Peyer's patch (tissue), 4 donors: ENCODE results near the gene TEKT3.
A peak's percentile ranks its signal among the peaks of the same experiment; 100 is the strongest.

Experiments
- CTCF ChIP-seq, 6 experiments: fragments of 450-650 bp in 4 of 6; fragments of 200-600 bp in 2 of 6; sonication (generic) in 1 of 6; IDR thresholded peaks; one replicate each; pipeline ENCODE4 v1.5.1; 2017 to 2019; ENCODE audit warnings: antibody characterized with exemption in 6 of 6, mild to moderate bottlenecking in 3 of 6, moderate library complexity in 1 of 6
- POLR2A ChIP-seq, 2 donors: fragments of 450-650 bp; IDR thresholded peaks; one replicate each; pipeline ENCODE4 v1.5.1; 2017; ENCODE audit warnings: antibody characterized with exemption in 2 of 2, mild to moderate bottlenecking in 2 of 2, moderate library complexity in 2 of 2

- no peak for TF ChIP-seq CTCF (IDR thresholded peaks at IDR 0.05)
- TF ChIP-seq POLR2A (IDR thresholded peaks at IDR 0.05): peak in 1 of 2 donors; percentile 32
Measured at GRCh38 chr17:15343749-15344148, 2.4 kb upstream of the TEKT3 start.
